Activated naive CD8-positive, alpha-beta T cell treated with anti-CD3 and anti-CD28 coated beads, Interleukin-2, amount 50 U/mL, for 16 hours (primary cell): ENCODE measurements around the gene CENPM.
"Not testable (repeated sequence)": the region's sequence is repeated elsewhere in the genome, so short reads cannot be mapped to it uniquely, and the experiment has no call there.

Experiments
- DNase-seq: peaks from one replicate; pipeline ENCODE4 v3.0.0-alpha.2; 2020; ENCODE audit warnings: low read depth, low spot score

The CENPM gene

GRCh38 chr22:41966607-41967240, 19.8 kb upstream of the CENPM start:
- DNase-seq = no peak

- no peak for DNase-seq
Measured at GRCh38 chr22:41966225-41966606, 19.3 kb upstream of the CENPM start.

- DNase-seq = no peak
Measured at GRCh38 chr22:41964112-41964491, 17.1 kb upstream of the CENPM start.

GRCh38 chr22:41963453-41964111, 16.6 kb upstream of the CENPM start:
- no peak for DNase-seq

GRCh38 chr22:41957941-41958556, 11.1 kb upstream of the CENPM start:
- no peak for DNase-seq

GRCh38 chr22:41952713-41953112, 5.8 kb upstream of the CENPM start:
- DNase-seq = no peak

- DNase-seq = no peak
Measured at GRCh38 chr22:41951898-41952474, 5.0 kb upstream of the CENPM start, which contains the start of gene SMIM45. TSS of gene SMIM45 (plus strand) at chr22:41952150.

- no peak for DNase-seq
Measured at GRCh38 chr22:41949297-41949965, 2.5 kb upstream of the CENPM start.

GRCh38 chr22:41948928-41949296, 2.0 kb upstream of the CENPM start:
- DNase-seq = not testable (repeated sequence)

GRCh38 chr22:41948142-41948541, 1.2 kb upstream of the CENPM start:
- DNase-seq = no peak

GRCh38 chr22:41947424-41948080, 600 bp upstream of the CENPM start:
- no peak for DNase-seq

- DNase-seq = no peak
Measured at GRCh38 chr22:41943661-41944209, 3.2 kb downstream of the CENPM start.

- DNase-seq = peak; percentile 70
Measured at GRCh38 chr22:41940832-41941765, 5.9 kb downstream of the CENPM start.

GRCh38 chr22:41939981-41940831, 6.7 kb downstream of the CENPM start:
- DNase-seq = peak; percentile 69

- DNase-seq = no peak
Measured at GRCh38 chr22:41936894-41937169, 10.1 kb downstream of the CENPM start.

- DNase-seq = no peak
Measured at GRCh38 chr22:41935509-41935908, 11.4 kb downstream of the CENPM start.

- DNase-seq = no peak
Measured at GRCh38 chr22:41935015-41935351, 12.0 kb downstream of the CENPM start.

- DNase-seq = no peak
Measured at GRCh38 chr22:41934284-41935014, 12.5 kb downstream of the CENPM start.
